Body of pancreas (tissue), 4 donors: ENCODE measurements around the gene PIP4K2C. TPM values are rescaled to one million over a fixed set of nuclear protein-coding genes. Genes with fewer than 3 reads are reported as not detected.
"Not testable (repeated sequence)": the region's sequence is repeated elsewhere in the genome, so short reads cannot be mapped to it uniquely, and the experiment has no call there.

Source experiments
- ATAC-seq: fragments of 150-250 bp; one replicate; pipeline ENCODE4 v1.9.1; 2016
- DNase-seq, 4 donors: peaks; one replicate each; pipeline ENCODE4 v3.0.0-alpha.2; 2019
- H3K27ac ChIP-seq, 4 donors: fragments of 200-600 bp; sonication (generic); 1 replicate in 3 of 4; 2 replicates in 1 of 4; pipeline versions ENCODE4 v1.5.1 to v1.6.1; 2016 to 2019; ENCODE audit warnings: mild to moderate bottlenecking in 1 of 4, mixed read lengths in 1 of 4, moderate library complexity in 1 of 4
- H3K27me3 ChIP-seq, 2 donors: fragments of 200-600 bp; sonication (generic); one replicate each; pipeline ENCODE4 v1.6.0; 2016; ENCODE audit warnings: mild to moderate bottlenecking in 1 of 2
- H3K36me3 ChIP-seq, 2 donors: fragments of 200-600 bp; sonication (generic); replicated peaks in 1 of 2; 2 replicates each; pipeline ENCODE4 v1.5.1; 2016; ENCODE audit warnings: low read depth in 2 of 2; ENCODE audit not compliant: insufficient read depth in 1 of 2
- H3K4me1 ChIP-seq: fragments of 200-600 bp; sonication (generic); one replicate; pipeline ENCODE4 v1.6.0; 2016
- H3K4me3 ChIP-seq, 2 donors: fragments of 200-600 bp; sonication (generic); 1 replicate in 1 of 2; 2 replicates in 1 of 2; pipeline ENCODE4 v1.5.1; 2016 to 2019
- H3K9me3 ChIP-seq, 3 donors: fragments of 200-600 bp; sonication (generic); 1 replicate in 2 of 3; 2 replicates in 1 of 3; pipeline ENCODE4 v1.5.1; 2016
- POLR2A ChIP-seq, 3 donors: fragments of 450-650 bp; IDR thresholded peaks; one replicate each; pipeline ENCODE4 v1.6.1; 2016; ENCODE audit warnings: antibody characterized with exemption in 3 of 3, mild to moderate bottlenecking in 2 of 3
- WGBS, 2 donors: methylation state at CpG; one replicate each; pipeline ENCODE4 v1.1.5; 2017; 5-methylcytosine and 5-hydroxymethylcytosine counted together
- intact Hi-C: fragments of 100-400 bp; cut with DNase I; formaldehyde crosslinking; loops from one replicate; pipeline ENCODE4 v1.15.1; 2023
- total RNA-seq, 2 donors: library from RNA; depleted of rRNA; stranded (reverse); fragments of >200 nt; gene quantifications; one replicate each; pipeline ENCODE4 v1.1.0, GENCODE V29; 2016
- TF ChIP-seq, protein P1 (sequence below), 7 experiments: fragments of 450-650 bp in 4 of 7; fragments of 200-600 bp in 3 of 7; sonication (generic) in 3 of 7; IDR thresholded peaks; one replicate each; pipeline ENCODE4 v1.5.1; 2016 to 2019; ENCODE audit warnings: antibody characterized with exemption in 7 of 7

Gene PIP4K2C
- total RNA-seq, 2 donors from 2014 or later, result 12.2 to 48.0 TPM

DNA sequence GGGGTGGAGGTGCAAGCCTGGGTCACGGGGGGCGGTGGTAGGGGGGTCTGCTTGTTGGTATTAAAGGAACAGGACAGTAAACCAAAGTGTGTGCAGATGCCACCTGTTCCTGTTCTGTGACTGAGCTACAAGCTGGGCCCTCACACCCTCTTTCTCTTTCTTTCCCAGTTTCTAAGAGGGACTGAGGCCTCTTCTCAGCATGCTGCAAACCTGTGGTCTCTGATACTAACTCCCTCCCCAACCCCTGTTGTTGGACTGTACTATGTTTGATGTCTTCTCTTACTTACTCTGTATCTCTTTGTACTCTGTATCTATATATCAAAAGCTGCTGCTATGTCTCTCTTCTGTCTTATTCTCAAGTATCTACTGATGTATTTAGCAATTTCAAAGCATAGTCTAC, 6.9 kb upstream of the PIP4K2C start:
- no peaks in the 10 kb centered on the region for H3K9me3 ChIP-seq
- DNase-seq, result no peak
- intact Hi-C loops, result no loop called here
- H3K27me3 ChIP-seq, result no peaks in the 10 kb centered on the region
- TF ChIP-seq, protein P1, sequence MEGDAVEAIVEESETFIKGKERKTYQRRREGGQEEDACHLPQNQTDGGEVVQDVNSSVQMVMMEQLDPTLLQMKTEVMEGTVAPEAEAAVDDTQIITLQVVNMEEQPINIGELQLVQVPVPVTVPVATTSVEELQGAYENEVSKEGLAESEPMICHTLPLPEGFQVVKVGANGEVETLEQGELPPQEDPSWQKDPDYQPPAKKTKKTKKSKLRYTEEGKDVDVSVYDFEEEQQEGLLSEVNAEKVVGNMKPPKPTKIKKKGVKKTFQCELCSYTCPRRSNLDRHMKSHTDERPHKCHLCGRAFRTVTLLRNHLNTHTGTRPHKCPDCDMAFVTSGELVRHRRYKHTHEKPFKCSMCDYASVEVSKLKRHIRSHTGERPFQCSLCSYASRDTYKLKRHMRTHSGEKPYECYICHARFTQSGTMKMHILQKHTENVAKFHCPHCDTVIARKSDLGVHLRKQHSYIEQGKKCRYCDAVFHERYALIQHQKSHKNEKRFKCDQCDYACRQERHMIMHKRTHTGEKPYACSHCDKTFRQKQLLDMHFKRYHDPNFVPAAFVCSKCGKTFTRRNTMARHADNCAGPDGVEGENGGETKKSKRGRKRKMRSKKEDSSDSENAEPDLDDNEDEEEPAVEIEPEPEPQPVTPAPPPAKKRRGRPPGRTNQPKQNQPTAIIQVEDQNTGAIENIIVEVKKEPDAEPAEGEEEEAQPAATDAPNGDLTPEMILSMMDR (IDR thresholded peaks at IDR 0.05), result no peak
- no peak for TF ChIP-seq POLR2A (IDR thresholded peaks at IDR 0.05)
- H3K4me3 ChIP-seq, result no peak overlapping the region
- H3K4me1 ChIP-seq, result no peaks in the 10 kb centered on the region
- no peaks in the 10 kb centered on the region for H3K36me3 ChIP-seq
- no peak overlapping the region for H3K27ac ChIP-seq
- ATAC-seq, result no peak
- 100% methylated on average over 2 of the region's 2 CpGs for WGBS, 2 donors

DNA sequence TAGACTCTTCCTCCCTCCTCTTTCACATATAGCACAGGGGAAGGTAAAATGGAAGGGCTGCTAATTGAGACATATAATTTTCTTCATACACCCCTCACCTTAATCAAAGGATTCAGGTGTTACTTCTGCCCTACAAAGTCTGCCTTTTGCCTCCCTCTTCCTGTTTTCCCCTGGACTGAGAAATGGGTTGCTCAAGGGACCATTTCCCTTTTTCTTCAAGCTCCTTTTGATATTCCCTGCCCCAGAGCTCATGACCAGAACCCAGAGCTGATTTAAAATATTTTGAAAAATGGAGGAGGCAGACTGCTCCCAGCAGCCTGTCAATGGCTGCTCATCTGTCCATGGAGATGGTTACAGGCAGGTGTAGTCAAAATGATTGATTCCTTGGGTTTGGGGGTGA, 6.3 kb upstream of the PIP4K2C start:
- no peak for ATAC-seq
- intact Hi-C loops, result no loop called here
- Histone ChIP-seq H3K36me3 (no peaks in the 10 kb centered on the region), H3K27ac (no peak overlapping the region), H3K9me3 (no peaks in the 10 kb centered on the region), H3K4me3 (no peak overlapping the region), H3K27me3 (no peaks in the 10 kb centered on the region), H3K4me1 (no peaks in the 10 kb centered on the region)
- DNase-seq, result no peak
- TF ChIP-seq POLR2A (IDR thresholded peaks at IDR 0.05), result no peak
- TF ChIP-seq, protein P1 (IDR thresholded peaks at IDR 0.05), result no peak

DNA sequence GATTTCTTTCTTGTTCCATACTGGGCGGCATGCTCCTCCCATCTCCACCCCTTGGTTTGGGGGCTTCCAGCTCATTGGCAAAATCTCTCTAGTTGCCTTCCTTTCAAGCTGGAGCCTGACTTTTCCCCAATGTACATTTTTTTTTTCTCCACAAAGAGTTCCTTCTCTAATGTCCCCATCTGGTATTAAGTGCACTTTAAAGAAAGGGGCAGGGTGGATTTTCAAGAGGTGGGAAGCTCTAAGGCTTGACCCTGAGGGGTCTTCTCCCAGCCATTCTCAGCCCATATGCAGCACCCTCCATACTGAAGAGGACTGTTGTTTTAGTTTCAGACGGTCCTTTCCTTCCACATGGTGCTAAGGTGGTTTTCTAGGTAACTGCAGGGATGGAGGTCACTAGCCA, 5.8 kb upstream of the PIP4K2C start:
- intact Hi-C loops, result no loop called here
- TF ChIP-seq POLR2A (IDR thresholded peaks at IDR 0.05), result no peak
- TF ChIP-seq, protein P1 (IDR thresholded peaks at IDR 0.05), result no peak
- peaks cover under 1% of the 10 kb centered on the region for H3K4me1 ChIP-seq
- H3K4me3 ChIP-seq, result no peak overlapping the region
- DNase-seq, result no peak
- no peak overlapping the region for H3K27ac ChIP-seq
- no peak for ATAC-seq
- WGBS, 2 donors, result 66 to 82% methylated on average over 2 of the region's 2 CpGs
- no peaks in the 10 kb centered on the region for H3K36me3 ChIP-seq
- H3K9me3 ChIP-seq, result no peaks in the 10 kb centered on the region
- H3K27me3 ChIP-seq, result no peaks in the 10 kb centered on the region

DNA sequence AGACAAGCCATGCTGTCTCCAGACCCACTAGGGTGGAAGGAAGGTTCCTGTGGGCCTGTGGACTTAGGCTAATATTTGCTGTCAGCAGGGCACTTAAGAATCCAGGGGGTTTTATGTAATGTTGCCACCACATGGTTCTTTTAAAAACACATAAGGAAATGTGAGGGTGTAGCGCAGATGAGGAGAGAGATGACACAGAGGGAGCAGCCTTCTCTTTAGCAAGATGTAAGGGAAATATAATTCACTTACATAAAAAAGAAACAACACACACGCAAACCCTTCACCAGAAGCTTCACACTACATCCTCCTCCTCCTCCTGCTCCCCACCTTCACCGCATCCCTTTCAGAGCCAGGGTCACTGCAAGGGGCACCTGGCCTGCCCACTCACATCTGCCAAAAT, 4.9 kb upstream of the PIP4K2C start:
- intact Hi-C loops, result no loop called here
- TF ChIP-seq POLR2A (IDR thresholded peaks at IDR 0.05), result no peak
- TF ChIP-seq, protein P1 (IDR thresholded peaks at IDR 0.05), result no peak
- 74 to 86% methylated on average over 3 of the region's 3 CpGs for WGBS, 2 donors

DNA sequence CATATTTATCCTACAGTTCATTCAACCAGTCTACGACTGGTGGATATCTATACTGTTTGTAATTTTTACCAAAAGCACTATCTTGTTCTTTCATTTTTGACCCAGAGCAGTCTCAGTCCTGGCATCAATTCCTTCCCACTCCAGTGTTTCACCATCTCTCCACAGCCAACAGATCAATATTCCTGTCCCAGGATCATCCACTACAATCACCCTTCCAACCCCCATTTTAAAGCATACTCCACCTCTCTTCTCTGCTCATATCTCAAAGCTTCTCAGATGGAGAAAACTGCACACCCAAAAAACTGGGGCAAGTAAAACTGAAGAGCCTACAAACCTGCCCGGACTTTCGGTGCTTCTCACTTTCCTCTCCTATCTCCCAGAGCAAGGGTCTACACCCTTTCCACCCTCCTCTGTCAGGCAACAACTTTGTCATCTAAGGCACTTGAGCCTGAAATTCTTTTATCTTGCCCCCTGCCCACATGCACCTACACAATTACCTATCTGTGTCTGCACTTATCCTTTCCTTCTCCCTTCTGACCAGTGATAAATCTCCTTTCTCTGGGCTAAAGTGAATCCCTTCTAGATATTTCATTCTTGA, 4.1 kb upstream of the PIP4K2C start:
- Histone ChIP-seq H3K4me1 (peaks cover 9% of the 10 kb centered on the region), H3K36me3 (no peaks in the 10 kb centered on the region), H3K27ac (no peak overlapping the region), H3K9me3 (no peaks in the 10 kb centered on the region), H3K4me3 (no peak overlapping the region), H3K27me3 (no peaks in the 10 kb centered on the region)
- TF ChIP-seq POLR2A (IDR thresholded peaks at IDR 0.05), result no peak
- TF ChIP-seq, protein P1 (IDR thresholded peaks at IDR 0.05), result no peak
- intact Hi-C loops, result no loop called here
- no peak for DNase-seq
- 69 to 77% methylated on average over 3 of the region's 3 CpGs for WGBS, 2 donors
- ATAC-seq, result no peak

More for the DNA sequence above, 4.9 kb upstream of the PIP4K2C start:
- Histone ChIP-seq H3K4me1 (peaks cover 6% of the 10 kb centered on the region), H3K27me3 (no peaks in the 10 kb centered on the region), H3K9me3 (no peaks in the 10 kb centered on the region), H3K27ac (no peak overlapping the region), H3K4me3 (no peak overlapping the region), H3K36me3 (no peaks in the 10 kb centered on the region)
- ATAC-seq (no peak), DNase-seq (no peak)

DNA sequence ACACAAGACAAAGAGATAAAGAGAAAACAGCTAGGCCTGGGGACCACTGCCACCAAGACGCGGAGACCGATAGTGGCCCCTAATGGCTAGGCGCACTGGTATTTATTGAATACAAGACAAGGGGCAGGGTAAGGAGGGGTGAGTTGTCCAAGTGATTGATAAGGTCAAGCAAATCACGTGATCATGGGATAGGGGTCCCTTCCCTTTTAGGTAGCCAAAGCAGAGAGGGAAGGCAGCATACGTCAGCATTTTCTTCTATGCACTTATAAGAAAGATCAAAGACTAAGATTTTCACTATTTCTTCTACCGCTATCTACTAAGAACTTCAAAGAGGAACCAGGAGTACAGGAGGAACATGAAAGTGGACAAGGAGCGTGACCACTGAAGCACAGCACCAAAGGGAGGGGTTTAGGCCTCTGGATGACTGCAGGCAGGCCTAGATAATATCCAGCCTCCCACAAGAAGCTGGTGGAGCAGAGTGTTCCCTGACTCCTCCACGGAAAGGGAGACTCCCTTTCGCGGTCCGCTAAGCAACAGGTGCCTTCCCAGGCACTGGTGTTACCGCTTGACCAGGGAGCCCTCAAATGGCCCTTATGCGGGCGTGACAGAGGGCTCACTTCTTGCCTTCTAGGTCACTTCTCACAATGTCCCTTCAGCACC, 1.9 kb upstream of the PIP4K2C start:
- WGBS, 2 donors, result 76 to 83% methylated on average over 15 of the region's 15 CpGs
- H3K9me3 ChIP-seq, intact Hi-C loops, H3K36me3 ChIP-seq, DNase-seq, H3K27ac ChIP-seq, H3K4me3 ChIP-seq, H3K27me3 ChIP-seq, ATAC-seq: not testable (repeated sequence)
- peaks cover 28% of the 10 kb centered on the region for H3K4me1 ChIP-seq
